GM13977 (cell line): ENCODE data around the gene RTF1.

Experiments used
- DNase-seq: peaks from one replicate; pipeline ENCODE4 v3.0.0; 2012; ENCODE audit warnings: low spot score
- CTCF ChIP-seq: IDR thresholded peaks from 2 replicates; pipeline ENCODE4 v1.5.1; 2012; ENCODE audit warnings: mild to moderate bottlenecking, control low read depth; ENCODE audit not compliant: insufficient read depth; ENCODE audit errors: extremely low read depth, missing control alignments
- in situ Hi-C: fragments of 300-500 bp; cut with MboI; formaldehyde crosslinking; loops from one replicate; pipeline ENCODE4 v1.12.0; 2022; ENCODE audit warnings: low sequenced_read_pairs, low pct_unique_long_range_greater_than_20kb, mixed read lengths, inconsistent platforms; ENCODE audit not compliant: unreplicated experiment

Gene RTF1

GRCh38 chr15:41492597-41493204, 75.8 kb downstream of the RTF1 start:
- in situ Hi-C loops, result no loop called here
- DNase-seq, result no peak
- TF ChIP-seq CTCF, result no peak

- no peak for TF ChIP-seq CTCF
- in situ Hi-C loops, result no loop called here
- DNase-seq, result peak; percentile 96
These were observed 76.5 kb downstream of the RTF1 start, which contains the start of gene ITPKA for GRCh38 chr15:41493205-41493901. Gene ITPKA, plus strand, starts transcription at chr15:41493874. Its CDS starts 54 bp downstream, at chr15:41493928.

- in situ Hi-C loops, result no loop called here
- DNase-seq, result no peak
- TF ChIP-seq CTCF, result no peak
These were observed 77.0 kb downstream of the RTF1 start for GRCh38 chr15:41493902-41494189.

- in situ Hi-C loops, result no loop called here
- no peak for TF ChIP-seq CTCF
- DNase-seq, result peak; percentile 72
These were observed 77.5 kb downstream of the RTF1 start for GRCh38 chr15:41494190-41494921.

- in situ Hi-C loops, result no loop called here
- TF ChIP-seq CTCF, result peak; percentile 3
- peak; percentile 73 for DNase-seq
These were observed 78.2 kb downstream of the RTF1 start for GRCh38 chr15:41494922-41495735.
